T-cell (primary cell): ENCODE measurements around the gene FAXC. TPM values are rescaled to one million over a fixed set of nuclear protein-coding genes. Genes with fewer than 3 reads are reported as not detected.

ENCODE experiments used
- ATAC-seq, 4 experiments: fragments of 200-7000 bp in 3 of 4; fragments of 150-1000 bp in 1 of 4; cut with Tn5 transposase; replicated peaks in 1 of 4; 1 replicate in 3 of 4; 2 replicates in 1 of 4; pipeline ENCODE4 v1.10.0; 2021; ENCODE audit warnings: moderate library complexity in 3 of 4, mild to moderate bottlenecking in 2 of 4, moderate number of reproducible peaks in 1 of 4
- CTCF ChIA-PET, 2 donors: fragments of 300-600 bp; sonication (Branson Sonifier 250); formaldehyde crosslinking; loops; one replicate each; lab custom pipeline; 2022; ENCODE audit warnings: antibody characterized with exemption in 2 of 2; lab: Charles Lee
- POLR2A ChIA-PET, 2 donors: fragments of 300-600 bp; sonication (Branson Sonifier 250); formaldehyde crosslinking; loops; one replicate each; lab custom pipeline; 2022; ENCODE audit warnings: antibody characterized with exemption in 2 of 2; lab: Charles Lee
- DNase-seq, 35 experiments: peaks; one replicate each; pipeline versions ENCODE4 v3.0.0 to v3.0.0-alpha.2; 2013 to 2023
- H3K27ac ChIP-seq: one replicate; pipeline ENCODE4 v1.5.1; 2013; ENCODE audit warnings: low read length
- H3K27me3 ChIP-seq, 2 experiments: replicated peaks in 1 of 2; 1 replicate in 1 of 2; 2 replicates in 1 of 2; pipeline versions ENCODE4 v1.6.1 to v1.7.0; 2013; ENCODE audit warnings: low read length in 1 of 2, mixed read lengths in 1 of 2; ENCODE audit not compliant: control insufficient read depth in 2 of 2, insufficient read depth in 2 of 2; ENCODE audit errors: extremely low read depth in 1 of 2
- H3K36me3 ChIP-seq, 2 donors: 1 replicate in 1 of 2; 2 replicates in 1 of 2; pipeline versions ENCODE4 v1.6.1 to v1.7.0; 2013; ENCODE audit warnings: low read length in 1 of 2; ENCODE audit not compliant: control insufficient read depth in 2 of 2, insufficient read depth in 1 of 2; ENCODE audit errors: extremely low read depth in 1 of 2
- H3K4me1 ChIP-seq, 2 experiments: 1 replicate in 1 of 2; 2 replicates in 1 of 2; pipeline versions ENCODE4 v1.6.1 to v1.7.0; 2013; ENCODE audit warnings: low read length in 2 of 2, mixed read lengths in 1 of 2; ENCODE audit not compliant: insufficient read depth in 2 of 2, control insufficient read depth in 1 of 2; ENCODE audit errors: extremely low read depth in 1 of 2
- H3K4me3 ChIP-seq, 2 donors: 1 replicate in 1 of 2; 2 replicates in 1 of 2; pipeline versions ENCODE4 v1.5.1 to v1.7.0; 2013; ENCODE audit warnings: mild to moderate bottlenecking in 2 of 2, low read length in 1 of 2, moderate library complexity in 1 of 2; ENCODE audit not compliant: control insufficient read depth in 1 of 2; ENCODE audit errors: extremely low read depth in 1 of 2
- H3K9me3 ChIP-seq: 2 replicates; pipeline ENCODE4 v1.7.0; 2013
- H3K27ac Mint-ChIP-seq, 2 donors: one replicate each; pipeline ENCODE4 v1.8.0; 2020 to 2021; ENCODE audit warnings: mild to moderate bottlenecking in 2 of 2, mixed read lengths in 2 of 2
- H3K27me3 Mint-ChIP-seq, 2 donors: one replicate each; pipeline ENCODE4 v1.8.0; 2021 to 2022; ENCODE audit warnings: mixed read lengths in 2 of 2
- H3K36me3 Mint-ChIP-seq: one replicate; pipeline ENCODE4 v1.8.0; 2021; ENCODE audit warnings: mixed read lengths
- H3K4me1 Mint-ChIP-seq, 3 donors: one replicate each; pipeline ENCODE4 v1.8.0; 2020 to 2022; ENCODE audit warnings: mixed read lengths in 3 of 3, mild to moderate bottlenecking in 1 of 3
- H3K4me3 Mint-ChIP-seq, 3 donors: one replicate each; pipeline ENCODE4 v1.8.0; 2020 to 2022; ENCODE audit warnings: mild to moderate bottlenecking in 3 of 3, mixed read lengths in 3 of 3, moderate library complexity in 3 of 3
- H3K9me3 Mint-ChIP-seq, 3 donors: one replicate each; pipeline ENCODE4 v1.8.0; 2020 to 2022; ENCODE audit warnings: mixed read lengths in 3 of 3
- whole genome bisulfite sequencing: methylation state at CpG from one replicate; pipeline ENCODE4 v1.1.5; 2013; ENCODE audit warnings: missing lambda C conversion rate; ENCODE audit not compliant: insufficient coverage; 5-methylcytosine and 5-hydroxymethylcytosine counted together
- total RNA-seq, 35 experiments: library from RNA in 6 of 35; stranded (reverse) in 6 of 35; fragments of 120-200 nt in 1 of 35; gene quantifications; one replicate each; pipeline versions ENCODE4 v1.2.1 to v1.2.4 and lab custom pipeline; 2013 to 2026

The FAXC gene
- total RNA-seq, 5 donors from 2014 or later (not counting 1 experiment from before 2014, with no cell fraction given): 0.22 TPM; not detected in 4

DNA sequence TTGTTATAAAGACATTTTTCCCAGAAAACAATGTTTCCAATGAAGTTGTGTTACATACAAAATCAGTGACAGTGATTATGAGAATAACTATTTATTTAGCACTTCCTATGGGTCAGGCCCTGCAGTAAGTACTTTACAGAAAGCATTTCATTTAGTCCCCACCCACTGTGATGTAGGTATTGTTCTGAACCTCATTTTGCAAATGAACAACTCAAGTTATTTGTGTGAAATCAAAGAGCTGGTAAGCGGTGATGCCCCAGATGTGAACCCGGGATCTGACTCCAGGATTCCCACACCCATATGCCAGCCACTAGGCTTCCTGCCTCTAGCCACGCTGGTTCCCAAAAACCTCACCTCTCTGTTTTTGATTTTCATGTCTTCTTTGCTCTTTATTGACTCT is 30.9 kb downstream of the FAXC start:
- WGBS: 82% methylated on average over 2 of the region's 3 CpGs
- H3K9me3 ChIP-seq: no peaks in the 10 kb centered on the region
- no peaks in the 10 kb centered on the region for H3K36me3 ChIP-seq
- DNase-seq: no peak
- Mint-ChIP-seq H3K4me3 (no peak overlapping the region), H3K27me3 (peaks cover 26 to 27% of the 10 kb centered on the region in 2 donors), H3K9me3 (no peaks in the 10 kb centered on the region), H3K36me3 (no peaks in the 10 kb centered on the region), H3K4me1 (no peaks in the 10 kb centered on the region), H3K27ac (no peak overlapping the region)
- ChIA-PET POLR2A (no interaction called here), CTCF (no interaction called here)
- H3K27me3 ChIP-seq: peaks cover 0 to 7% of the 10 kb centered on the region in 2 experiments
- no peak for ATAC-seq
- H3K27ac ChIP-seq: no peak overlapping the region
- H3K4me3 ChIP-seq: no peak overlapping the region
- no peaks in the 10 kb centered on the region for H3K4me1 ChIP-seq

DNA sequence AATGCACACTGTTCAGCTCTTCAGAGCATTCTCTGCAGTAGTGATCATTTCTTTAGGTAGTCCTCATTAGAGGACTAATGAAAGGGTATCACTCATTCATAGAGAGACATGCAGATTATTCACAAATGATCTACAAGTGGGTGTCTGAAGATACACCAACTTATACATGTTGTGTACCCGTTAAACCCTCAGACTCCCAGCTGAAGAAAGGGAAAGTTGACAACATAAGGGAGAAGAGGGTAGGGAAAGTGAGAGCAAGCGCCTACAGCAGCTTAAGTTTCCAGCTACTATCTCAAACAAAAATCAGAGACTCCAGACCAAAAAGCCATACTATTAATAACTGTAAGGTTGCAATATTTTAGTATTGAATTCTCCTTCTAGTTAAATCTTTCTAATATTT is 37.1 kb downstream of the FAXC start:
- Mint-ChIP-seq H3K27me3 (peaks cover 6 to 20% of the 10 kb centered on the region in 2 donors), H3K9me3 (no peaks in the 10 kb centered on the region), H3K4me1 (no peaks in the 10 kb centered on the region), H3K27ac (no peak overlapping the region), H3K36me3 (no peaks in the 10 kb centered on the region), H3K4me3 (no peak overlapping the region)
- Histone ChIP-seq H3K4me3 (no peak overlapping the region), H3K36me3 (no peaks in the 10 kb centered on the region), H3K9me3 (no peaks in the 10 kb centered on the region), H3K27ac (no peak overlapping the region), H3K4me1 (no peaks in the 10 kb centered on the region), H3K27me3 (peaks cover 0 to 7% of the 10 kb centered on the region in 2 experiments)
- POLR2A ChIA-PET: no interaction called here
- CTCF ChIA-PET: interaction anchor here in 1 of 2 donors (0.6 kb wide), 1 partner anchor 51 kb away, joined by 4 read pairs; no protein-coding TSS in a partner anchor
- DNase-seq (no peak), ATAC-seq (no peak)
- no CpG with 5 or more reads among the region's 2 CpGs for WGBS

GRCh38 chr6:99310553-99310952 is 38.9 kb downstream of the FAXC start:
- no peak for DNase-seq
- H3K9me3 ChIP-seq: no peaks in the 10 kb centered on the region
- no peaks in the 10 kb centered on the region for H3K4me1 ChIP-seq
- Mint-ChIP-seq H3K27me3 (peaks cover 5 to 27% of the 10 kb centered on the region in 2 donors), H3K9me3 (no peaks in the 10 kb centered on the region), H3K27ac (no peak overlapping the region), H3K4me1 (no peaks in the 10 kb centered on the region), H3K36me3 (no peaks in the 10 kb centered on the region), H3K4me3 (no peak overlapping the region)
- H3K36me3 ChIP-seq: no peaks in the 10 kb centered on the region
- no peak overlapping the region for H3K27ac ChIP-seq
- H3K4me3 ChIP-seq: no peak overlapping the region
- CTCF ChIA-PET: interaction anchor here in 1 of 2 donors (1.0 kb wide), 1 partner anchor 19 kb away, joined by 3 read pairs; no protein-coding TSS in a partner anchor
- H3K27me3 ChIP-seq: peaks cover 0 to 7% of the 10 kb centered on the region in 2 experiments
- ATAC-seq: no peak
- WGBS: no CpG with 5 or more reads among the region's 1 CpG
- POLR2A ChIA-PET: no interaction called here

- CTCF ChIA-PET: interaction anchor here in 1 of 2 donors (1.0 kb wide), 1 partner anchor 20 kb away, joined by 3 read pairs; no protein-coding TSS in a partner anchor
- Mint-ChIP-seq H3K27me3 (peaks cover 2 to 29% of the 10 kb centered on the region in 2 donors), H3K27ac (no peak overlapping the region), H3K9me3 (no peaks in the 10 kb centered on the region), H3K36me3 (no peaks in the 10 kb centered on the region), H3K4me1 (no peaks in the 10 kb centered on the region), H3K4me3 (no peak overlapping the region)
- no peaks in the 10 kb centered on the region for H3K9me3 ChIP-seq
- no peak for DNase-seq
- peaks cover 2% of the 10 kb centered on the region in 2 experiments for H3K27me3 ChIP-seq
- no peak for ATAC-seq
- H3K36me3 ChIP-seq: no peaks in the 10 kb centered on the region
- H3K27ac ChIP-seq: no peak overlapping the region
- no peak overlapping the region for H3K4me3 ChIP-seq
- 100% methylated on average over 1 of the region's 4 CpGs for WGBS
- POLR2A ChIA-PET: interaction anchor here in 1 of 2 donors (0.6 kb wide), 1 partner anchor 468 kb away, joined by 6 read pairs; no protein-coding TSS in a partner anchor
- H3K4me1 ChIP-seq: no peaks in the 10 kb centered on the region
Measured at GRCh38 chr6:99309557-99309956, 39.9 kb downstream of the FAXC start.

DNA sequence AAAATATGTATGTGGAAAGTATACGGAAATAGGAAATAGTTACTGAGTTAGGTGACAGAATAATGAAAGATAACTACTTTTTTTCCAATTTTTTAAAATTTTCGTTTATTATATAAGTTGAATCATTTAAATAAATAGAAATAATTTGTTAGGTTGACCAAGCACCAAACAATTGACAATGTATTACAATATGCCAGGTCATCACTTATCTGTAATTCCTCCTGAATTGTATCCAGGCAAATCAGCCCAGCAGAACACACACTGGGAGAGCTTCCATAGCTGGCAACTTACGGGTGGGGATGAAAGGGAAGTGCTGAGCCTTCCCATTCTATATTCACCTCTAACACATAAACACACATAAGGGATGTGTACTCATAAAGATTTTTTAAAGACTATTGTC is 40.7 kb downstream of the FAXC start:
- no peaks in the 10 kb centered on the region for H3K36me3 ChIP-seq
- H3K9me3 ChIP-seq: no peaks in the 10 kb centered on the region
- ATAC-seq: no peak
- POLR2A ChIA-PET: interaction anchor here in 1 of 2 donors (0.6 kb wide), 1 partner anchor 469 kb away, joined by 6 read pairs; no protein-coding TSS in a partner anchor
- no peaks in the 10 kb centered on the region for H3K4me1 ChIP-seq
- H3K9me3 Mint-ChIP-seq: no peaks in the 10 kb centered on the region
- CTCF ChIA-PET: no interaction called here
- peaks cover 2% of the 10 kb centered on the region in 2 experiments for H3K27me3 ChIP-seq
- H3K27ac ChIP-seq: no peak overlapping the region
- no peak for DNase-seq
- no peaks in the 10 kb centered on the region for H3K36me3 Mint-ChIP-seq
- WGBS: no CpG with 5 or more reads among the region's 3 CpGs
- peaks cover 2 to 24% of the 10 kb centered on the region in 2 donors for H3K27me3 Mint-ChIP-seq
- no peak overlapping the region for H3K4me3 ChIP-seq
- H3K27ac Mint-ChIP-seq: no peak overlapping the region
- H3K4me3 Mint-ChIP-seq: no peak overlapping the region
- H3K4me1 Mint-ChIP-seq: no peaks in the 10 kb centered on the region

GRCh38 chr6:99307295-99307907 is 42.1 kb downstream of the FAXC start:
- Histone ChIP-seq H3K27ac (no peak overlapping the region), H3K4me1 (no peaks in the 10 kb centered on the region), H3K36me3 (no peaks in the 10 kb centered on the region), H3K27me3 (peaks cover 2% of the 10 kb centered on the region in 2 experiments), H3K9me3 (no peaks in the 10 kb centered on the region), H3K4me3 (no peak overlapping the region)
- ATAC-seq: no peak
- DNase-seq: no peak
- H3K27me3 Mint-ChIP-seq: peaks cover 2 to 24% of the 10 kb centered on the region in 2 donors
- no peak overlapping the region for H3K27ac Mint-ChIP-seq
- H3K36me3 Mint-ChIP-seq: no peaks in the 10 kb centered on the region
- WGBS: 79% methylated on average over 8 of the region's 11 CpGs
- H3K4me3 Mint-ChIP-seq: no peak overlapping the region
- POLR2A ChIA-PET: no interaction called here
- H3K9me3 Mint-ChIP-seq: no peaks in the 10 kb centered on the region
- no peaks in the 10 kb centered on the region for H3K4me1 Mint-ChIP-seq
- CTCF ChIA-PET: no interaction called here
